LoVo (cell line): Measurements from ENCODE around the gene CDKL4.
"Not testable (repeated sequence)": the region's sequence is repeated elsewhere in the genome, so short reads cannot be mapped to it uniquely, and the experiment has no call there.

Source experiments
- DNase-seq: peaks from one replicate; pipeline ENCODE4 v3.0.0-alpha.2; 2016; ENCODE audit warnings: low spot score

Gene CDKL4

GRCh38 chr2:39228413-39229209, 15.2 kb downstream of the CDKL4 start:
- DNase-seq, result no peak

- peak; percentile 73 for DNase-seq
These were observed 15.9 kb downstream of the CDKL4 start for GRCh38 chr2:39227628-39228412.

GRCh38 chr2:39225567-39225966, 18.2 kb downstream of the CDKL4 start:
- no peak for DNase-seq

GRCh38 chr2:39223909-39224308, 19.9 kb downstream of the CDKL4 start:
- no peak for DNase-seq

GRCh38 chr2:39221459-39221858, 22.3 kb downstream of the CDKL4 start:
- no peak for DNase-seq

GRCh38 chr2:39220136-39220535, 23.6 kb downstream of the CDKL4 start:
- DNase-seq, result no peak

- DNase-seq, result no peak
These were observed 25.4 kb downstream of the CDKL4 start for GRCh38 chr2:39218391-39218790.

- DNase-seq, result no peak
These were observed 26.6 kb downstream of the CDKL4 start for GRCh38 chr2:39217192-39217550.

- no peak for DNase-seq
These were observed 27.2 kb downstream of the CDKL4 start for GRCh38 chr2:39216346-39217191.

GRCh38 chr2:39215545-39215944, 28.2 kb downstream of the CDKL4 start:
- DNase-seq, result no peak

- DNase-seq, result no peak
These were observed 30.8 kb downstream of the CDKL4 start for GRCh38 chr2:39213015-39213414.

GRCh38 chr2:39210846-39211245, 32.9 kb downstream of the CDKL4 start:
- DNase-seq, result no peak

- no peak for DNase-seq
These were observed 40.4 kb downstream of the CDKL4 start for GRCh38 chr2:39203382-39203781.

- DNase-seq, result no peak
These were observed 41.0 kb downstream of the CDKL4 start for GRCh38 chr2:39202639-39203369.

- not testable (repeated sequence) for DNase-seq
These were observed 46.8 kb downstream of the CDKL4 start for GRCh38 chr2:39197003-39197402.

GRCh38 chr2:39194686-39195085, 49.1 kb downstream of the CDKL4 start:
- no peak for DNase-seq

GRCh38 chr2:39188960-39189494, 54.7 kb downstream of the CDKL4 start:
- no peak for DNase-seq

GRCh38 chr2:39183673-39184072, 60.1 kb downstream of the CDKL4 start:
- DNase-seq, result no peak

GRCh38 chr2:39181297-39181696, 62.5 kb downstream of the CDKL4 start:
- DNase-seq, result no peak

- DNase-seq, result no peak
These were observed 63.5 kb downstream of the CDKL4 start for GRCh38 chr2:39179974-39180960.
